ENCODE data around the gene NDNF.

The NDNF gene, protein sequence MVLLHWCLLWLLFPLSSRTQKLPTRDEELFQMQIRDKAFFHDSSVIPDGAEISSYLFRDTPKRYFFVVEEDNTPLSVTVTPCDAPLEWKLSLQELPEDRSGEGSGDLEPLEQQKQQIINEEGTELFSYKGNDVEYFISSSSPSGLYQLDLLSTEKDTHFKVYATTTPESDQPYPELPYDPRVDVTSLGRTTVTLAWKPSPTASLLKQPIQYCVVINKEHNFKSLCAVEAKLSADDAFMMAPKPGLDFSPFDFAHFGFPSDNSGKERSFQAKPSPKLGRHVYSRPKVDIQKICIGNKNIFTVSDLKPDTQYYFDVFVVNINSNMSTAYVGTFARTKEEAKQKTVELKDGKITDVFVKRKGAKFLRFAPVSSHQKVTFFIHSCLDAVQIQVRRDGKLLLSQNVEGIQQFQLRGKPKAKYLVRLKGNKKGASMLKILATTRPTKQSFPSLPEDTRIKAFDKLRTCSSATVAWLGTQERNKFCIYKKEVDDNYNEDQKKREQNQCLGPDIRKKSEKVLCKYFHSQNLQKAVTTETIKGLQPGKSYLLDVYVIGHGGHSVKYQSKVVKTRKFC

DNA sequence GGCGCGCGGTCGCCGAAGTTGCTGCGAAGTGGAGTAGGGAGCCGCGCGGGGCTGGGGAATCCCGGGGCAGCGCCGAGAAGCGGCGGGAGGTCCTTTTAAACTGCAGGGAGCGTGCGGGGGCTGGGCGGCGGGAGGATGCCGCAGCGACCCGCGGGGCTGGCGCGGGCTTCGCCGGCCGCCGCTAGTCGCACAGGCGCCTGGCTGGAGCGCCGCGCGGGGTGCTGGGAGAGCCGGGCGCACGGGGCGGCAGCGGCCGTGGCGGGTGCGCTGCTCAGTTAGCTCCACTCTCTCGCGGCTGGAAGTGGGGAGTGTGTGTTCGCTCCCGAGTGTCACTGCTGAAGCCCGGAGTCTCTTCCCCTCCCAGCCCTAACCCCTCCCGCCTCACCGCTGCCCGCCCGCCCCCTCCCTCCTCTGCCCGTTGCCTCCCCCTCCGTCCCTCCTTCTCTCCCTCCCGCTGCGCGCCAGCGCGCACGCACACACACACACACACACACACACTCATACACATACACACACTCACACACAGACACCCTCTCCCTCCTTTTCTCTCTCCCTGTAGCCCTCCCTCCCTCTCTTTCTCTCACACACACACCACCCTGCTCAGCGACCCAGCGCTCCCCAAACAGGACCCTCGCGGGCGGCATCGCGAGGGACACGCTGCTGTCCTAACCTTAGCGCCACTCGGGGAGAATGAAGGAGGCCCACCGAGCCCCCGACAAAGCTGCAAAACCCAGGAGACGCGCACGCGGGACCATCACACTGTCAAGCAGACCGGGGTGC is at the start of gene NDNF:
TSS of gene NDNF (minus strand) at position 312 of the 780 bp plus-strand sequence. CDS start 26,698 bp downstream, outside the sequence.
- no peak for DNase-seq (ENCODE audit: low read depth in 2 of 2, low spot score in 1 of 2)

DNA sequence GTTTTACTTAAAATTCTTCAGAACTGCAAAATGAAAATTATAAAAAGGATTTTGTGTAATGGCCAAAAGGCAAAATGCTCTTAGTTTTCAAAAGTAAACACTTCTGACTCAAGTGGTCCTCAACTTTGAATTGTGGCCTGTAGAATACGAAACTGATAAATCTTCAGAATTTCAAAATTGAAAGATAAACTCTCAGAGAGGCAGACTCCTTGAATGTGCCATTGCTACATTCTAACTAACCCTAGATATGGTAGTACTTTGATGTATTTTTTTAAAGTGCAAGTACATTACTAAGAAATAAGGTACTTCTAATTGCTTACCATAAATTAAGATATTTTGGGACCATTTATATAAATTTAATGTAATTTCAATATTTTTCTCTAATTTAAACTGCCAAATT is 47.4 kb upstream of the NDNF start:
- DNase-seq (ENCODE audit: low read depth in 2 of 2, low spot score in 1 of 2) = no peak

DNA sequence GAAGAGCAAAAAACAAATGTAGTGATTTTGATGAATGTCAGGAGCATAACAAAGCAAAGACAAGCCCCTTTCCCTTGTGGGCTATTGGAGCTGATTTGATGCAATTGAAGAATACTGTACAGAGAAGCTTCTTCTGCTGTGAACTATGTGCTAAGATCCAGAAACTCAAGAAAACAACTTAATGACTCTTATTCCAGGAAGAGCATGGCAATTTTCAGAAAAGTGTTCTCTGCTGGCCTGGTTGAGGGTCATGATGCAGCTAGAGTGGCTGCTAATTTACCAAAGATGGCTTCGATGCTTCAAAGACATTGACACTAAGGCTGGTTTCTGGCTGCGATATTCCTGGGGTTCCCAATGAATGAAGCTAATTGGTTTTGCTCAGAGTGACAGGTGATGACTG is 46.0 kb upstream of the NDNF start:
- DNase-seq (ENCODE audit: low read depth in 2 of 2, low spot score in 1 of 2) = no peak

DNA sequence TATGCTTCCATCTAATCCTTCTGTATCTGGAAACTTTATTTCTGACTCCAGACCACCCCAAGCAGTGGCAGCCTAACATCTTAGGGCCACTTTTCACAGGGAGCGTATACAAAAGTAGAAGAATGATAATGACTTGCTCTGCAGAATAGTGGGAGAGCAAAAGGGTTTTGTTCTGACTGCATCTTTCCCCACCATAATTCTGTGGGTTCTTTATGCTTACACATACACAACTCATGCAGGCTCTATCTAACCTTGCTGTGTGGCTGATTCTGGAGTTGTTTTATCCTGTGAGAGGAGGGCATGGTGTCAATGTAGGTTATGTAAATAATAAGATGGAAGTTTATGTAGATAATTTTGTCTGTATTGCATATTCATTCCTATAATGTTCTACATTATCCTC is 42.4 kb upstream of the NDNF start:
- DNase-seq (ENCODE audit: low read depth in 2 of 2, low spot score in 1 of 2) = no peak

DNA sequence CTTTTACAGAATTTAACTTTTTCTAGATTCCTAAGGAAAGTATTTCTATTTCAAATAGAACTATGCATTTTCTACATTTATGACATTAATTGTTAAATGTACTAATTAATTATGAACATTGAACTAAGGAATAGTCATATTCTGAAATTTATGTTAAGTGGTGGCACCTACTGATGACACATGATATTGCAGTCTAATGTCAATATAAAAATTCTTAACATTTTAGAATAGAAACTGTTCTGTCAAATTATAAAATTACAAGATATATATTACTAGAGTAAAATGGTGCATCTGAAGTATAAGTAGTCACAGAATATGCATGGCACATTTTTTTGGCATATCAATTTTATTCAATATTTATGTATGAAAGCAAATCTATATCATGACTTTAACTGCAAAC is 40.2 kb upstream of the NDNF start:
- DNase-seq (ENCODE audit: low read depth in 2 of 2, low spot score in 1 of 2) = no peak

DNA sequence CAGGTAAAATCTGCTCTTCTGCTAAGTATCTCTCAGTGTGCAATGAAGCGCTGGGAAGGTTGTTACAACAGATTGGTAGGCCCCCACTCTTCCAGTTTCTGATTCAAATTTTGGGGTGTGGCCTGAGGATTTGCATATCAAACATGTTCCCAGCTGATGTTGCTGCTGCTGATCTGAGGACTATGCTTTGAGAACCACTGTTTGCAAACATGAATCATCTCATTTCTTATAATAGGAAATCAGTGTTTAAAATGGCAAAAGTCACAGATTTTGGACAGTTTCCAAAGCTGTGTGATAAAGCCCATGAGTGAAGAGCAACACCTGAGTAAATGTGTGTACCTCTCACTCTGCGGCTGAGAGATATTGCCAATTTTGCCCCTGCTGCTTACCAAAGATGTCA is 36.2 kb upstream of the NDNF start:
- DNase-seq (ENCODE audit: low read depth in 2 of 2, low spot score in 1 of 2) = no peak

DNA sequence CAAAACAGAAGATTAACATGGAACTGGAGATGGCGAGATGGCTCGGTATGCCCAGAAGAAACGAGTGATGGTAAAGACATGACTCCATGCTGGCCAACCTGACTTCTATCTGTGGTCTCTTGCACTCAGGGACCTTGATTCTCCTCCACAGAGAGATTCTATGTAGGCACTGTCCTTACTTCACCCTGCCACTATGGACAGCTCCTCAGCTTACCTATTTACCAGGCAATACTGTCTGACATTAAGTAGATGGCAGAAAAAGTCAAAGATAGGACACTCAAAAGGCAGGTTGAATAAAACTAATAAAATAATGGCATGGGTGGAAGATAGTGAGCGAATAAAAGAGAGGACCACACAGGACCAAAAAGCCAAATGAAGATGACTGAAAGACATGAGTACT is 35.2 kb upstream of the NDNF start:
- DNase-seq (ENCODE audit: low read depth in 2 of 2, low spot score in 1 of 2) = no peak

DNA sequence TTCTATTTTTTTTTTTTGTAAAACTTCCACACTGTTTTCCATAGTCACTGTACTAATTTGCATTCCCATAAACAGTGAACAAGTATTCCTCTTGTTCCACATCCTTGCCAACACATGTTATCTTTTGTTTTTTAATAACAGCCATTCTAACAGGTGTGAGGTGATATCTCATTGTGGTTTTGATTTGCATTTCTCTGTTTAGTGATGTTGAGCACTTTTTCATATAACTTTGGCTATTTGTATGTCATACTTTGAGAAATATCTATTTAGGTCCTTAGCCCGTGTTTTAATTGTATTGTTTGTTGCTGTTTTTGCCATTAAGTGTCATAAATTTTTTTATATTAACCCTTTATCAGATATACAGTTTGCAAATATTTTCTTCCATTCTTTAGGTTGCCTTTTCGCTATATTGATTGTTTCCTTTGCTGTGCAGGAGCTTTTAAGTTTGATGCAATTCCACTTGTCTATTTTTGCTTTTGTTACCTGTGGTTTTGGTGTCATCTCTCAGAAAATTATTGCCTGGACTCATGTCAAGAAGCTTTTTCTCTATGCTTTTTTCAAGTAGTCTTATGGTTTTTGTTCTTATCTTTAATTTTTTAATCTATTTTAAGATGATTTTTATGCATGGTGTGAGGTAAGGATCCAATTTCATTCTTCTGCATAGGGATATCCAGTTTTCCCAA is 27.9 kb upstream of the NDNF start:
- no peak for DNase-seq (ENCODE audit: low read depth in 2 of 2, low spot score in 1 of 2)

DNA sequence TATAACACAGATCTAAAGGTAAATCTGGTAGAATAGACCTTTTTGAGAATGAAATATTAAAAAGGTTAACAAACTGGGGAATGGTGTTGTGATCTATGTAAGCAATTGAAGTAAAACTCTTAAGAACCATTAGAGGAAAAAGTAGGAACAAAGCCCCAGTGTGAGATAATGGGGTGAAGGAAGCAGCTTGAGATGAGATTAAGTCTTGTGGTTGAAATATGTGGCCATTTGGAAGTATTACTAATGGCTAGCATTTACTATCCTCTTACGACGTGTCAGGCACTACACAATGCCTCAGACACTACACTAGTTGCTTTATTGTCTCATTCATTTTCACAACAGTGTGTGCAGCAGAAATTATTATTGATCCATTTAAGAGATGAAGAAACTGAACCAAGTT is 25.9 kb upstream of the NDNF start:
- DNase-seq (ENCODE audit: low read depth in 2 of 2, low spot score in 1 of 2) = no peak

DNA sequence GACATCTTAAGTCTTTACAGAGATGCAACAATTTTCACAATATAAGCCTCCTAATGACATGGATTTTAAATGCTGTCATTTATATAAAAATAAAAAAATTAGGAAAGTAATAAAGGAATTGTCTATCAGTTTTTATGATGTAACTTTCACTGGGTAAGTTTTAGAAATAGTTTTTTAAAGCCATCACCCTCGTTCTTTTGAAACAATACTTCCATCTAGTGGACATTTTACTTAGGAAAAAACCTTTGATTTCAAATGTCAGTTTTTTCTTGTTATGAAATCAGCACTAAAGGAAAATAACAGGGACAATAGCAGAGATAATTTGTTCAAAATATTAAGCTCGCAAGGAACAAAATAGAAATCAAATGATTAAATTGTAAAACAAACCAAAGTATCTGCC is 24.3 kb upstream of the NDNF start:
- no peak for DNase-seq (ENCODE audit: low read depth in 2 of 2, low spot score in 1 of 2)

DNA sequence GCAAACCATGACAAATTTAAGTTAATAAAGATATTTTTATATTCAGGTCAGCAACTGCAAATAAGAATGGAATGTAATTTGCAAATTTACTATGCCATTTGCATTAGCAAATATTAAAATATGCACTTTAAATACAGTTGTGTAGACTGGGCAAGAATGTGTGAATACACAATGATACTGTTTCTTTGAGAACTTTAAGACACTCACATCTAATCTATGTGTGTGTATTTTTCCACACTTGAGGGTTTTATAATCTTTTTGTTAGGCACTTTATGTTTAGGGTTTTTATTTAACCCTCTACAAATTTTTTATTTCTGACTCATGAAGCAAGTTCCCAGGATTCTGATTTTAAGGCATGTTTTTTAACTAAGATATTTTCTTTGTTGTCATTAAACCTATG is 23.9 kb upstream of the NDNF start:
- DNase-seq (ENCODE audit: low read depth in 2 of 2, low spot score in 1 of 2) = no peak

DNA sequence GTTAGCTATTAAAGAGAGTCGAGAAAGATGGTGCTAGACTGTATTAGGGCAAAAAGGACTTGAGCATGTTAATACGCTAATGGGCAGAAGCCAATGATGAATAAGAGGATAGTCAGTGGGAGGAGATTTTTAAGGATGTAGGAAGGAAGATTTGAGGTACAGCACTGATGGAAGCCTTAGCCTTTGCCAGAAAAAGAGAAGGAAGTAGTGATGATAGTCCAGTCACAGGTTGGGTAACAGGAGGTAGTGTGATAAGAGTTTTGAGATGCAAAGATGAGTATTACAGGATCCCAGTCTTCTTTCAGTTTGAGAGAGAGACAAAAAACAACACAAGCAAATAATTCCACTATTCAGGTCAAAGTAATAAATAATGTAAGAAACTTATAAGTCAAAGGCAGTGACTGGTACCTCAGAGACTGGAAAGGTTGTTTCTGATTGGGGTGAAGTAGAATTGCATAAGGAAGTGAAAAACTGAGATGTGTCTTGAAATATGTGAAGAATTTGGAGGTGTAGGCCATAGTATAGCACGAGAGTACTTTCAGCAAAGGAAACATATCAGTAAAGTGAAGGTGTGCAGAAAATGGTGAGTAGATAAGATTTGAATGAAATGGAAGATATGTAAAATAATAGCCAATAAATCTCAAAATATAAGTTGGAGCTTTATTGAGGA is 22.1 kb upstream of the NDNF start:
- no peak for DNase-seq (ENCODE audit: low read depth in 2 of 2, low spot score in 1 of 2)

DNA sequence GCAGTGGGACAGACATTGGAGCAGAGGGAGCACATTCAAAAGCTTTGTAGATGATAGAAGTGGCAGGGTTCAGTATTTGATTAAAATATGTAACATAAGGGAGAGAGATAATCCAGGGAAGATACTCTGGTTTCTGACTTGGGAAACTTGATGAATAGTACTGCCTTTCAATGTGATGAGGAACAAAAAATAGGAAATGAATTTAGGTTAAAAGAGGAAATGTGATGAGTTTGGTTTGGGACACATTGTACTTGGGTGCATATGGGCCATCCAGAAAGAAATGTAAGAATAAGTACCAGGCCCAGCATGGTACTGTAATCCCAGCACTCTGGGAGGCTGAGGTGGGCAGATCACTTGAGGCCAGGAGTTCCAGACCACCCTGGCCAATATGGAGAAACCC is 20.9 kb upstream of the NDNF start:
- DNase-seq (ENCODE audit: low read depth in 2 of 2, low spot score in 1 of 2) = no peak

DNA sequence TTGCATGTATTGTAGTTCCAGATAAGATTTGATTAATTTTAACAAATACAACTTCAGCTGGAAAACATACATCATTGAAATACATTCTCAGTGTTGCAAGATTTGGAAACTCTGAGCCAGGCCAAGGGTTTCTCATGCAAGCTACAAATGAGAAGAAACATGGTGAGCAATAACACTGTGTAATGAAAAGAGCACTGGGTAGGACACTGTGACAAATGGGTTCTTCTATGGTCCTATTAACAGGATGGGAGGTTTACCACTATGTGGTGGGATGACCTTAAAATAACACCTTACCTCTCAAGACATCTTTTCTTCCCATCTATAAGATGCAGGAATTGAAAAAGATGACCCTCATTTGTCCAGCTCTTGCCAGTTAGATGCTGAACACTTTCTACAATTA is 19.6 kb upstream of the NDNF start:
- no peak for DNase-seq (ENCODE audit: low read depth in 2 of 2, low spot score in 1 of 2)

DNA sequence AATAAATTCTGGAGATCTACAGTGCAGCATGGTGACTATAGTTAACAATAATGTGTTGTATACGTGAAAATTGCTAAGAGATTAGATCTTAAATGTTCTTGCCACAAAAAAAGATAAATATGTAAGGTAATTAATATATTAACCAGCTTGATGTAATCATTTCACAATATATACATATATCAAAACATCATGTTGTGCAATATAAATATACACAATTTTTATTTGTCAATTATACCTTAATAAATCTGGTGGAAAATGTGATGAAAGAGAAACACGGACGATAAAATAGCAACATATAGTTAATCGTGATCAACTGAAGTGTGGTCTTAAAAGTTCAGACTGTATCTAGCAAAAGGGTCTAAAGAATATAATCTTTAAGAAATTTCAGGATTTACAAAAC is 16.5 kb upstream of the NDNF start:
- no peak for DNase-seq (ENCODE audit: low read depth in 2 of 2, low spot score in 1 of 2)

DNA sequence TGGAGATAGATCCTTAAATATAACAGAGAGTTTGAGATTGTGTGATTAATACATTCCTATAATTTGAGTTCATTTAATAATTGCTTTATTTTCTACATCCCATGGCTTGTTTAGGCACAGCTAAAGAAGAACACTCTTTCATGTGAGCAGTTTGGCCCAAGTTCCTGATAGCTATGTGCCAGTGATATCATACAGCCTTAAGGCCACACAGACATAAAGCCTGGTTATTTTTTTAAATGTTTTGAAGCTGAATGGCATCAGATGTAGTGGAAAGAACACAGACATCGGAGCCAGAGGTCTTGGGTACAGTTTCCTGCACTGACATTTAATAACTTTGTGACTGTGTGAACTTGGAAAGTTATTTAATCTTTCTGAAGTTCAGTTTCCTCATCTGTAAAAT is 7.0 kb upstream of the NDNF start:
- DNase-seq (ENCODE audit: low read depth in 2 of 2, low spot score in 1 of 2) = no peak

DNA sequence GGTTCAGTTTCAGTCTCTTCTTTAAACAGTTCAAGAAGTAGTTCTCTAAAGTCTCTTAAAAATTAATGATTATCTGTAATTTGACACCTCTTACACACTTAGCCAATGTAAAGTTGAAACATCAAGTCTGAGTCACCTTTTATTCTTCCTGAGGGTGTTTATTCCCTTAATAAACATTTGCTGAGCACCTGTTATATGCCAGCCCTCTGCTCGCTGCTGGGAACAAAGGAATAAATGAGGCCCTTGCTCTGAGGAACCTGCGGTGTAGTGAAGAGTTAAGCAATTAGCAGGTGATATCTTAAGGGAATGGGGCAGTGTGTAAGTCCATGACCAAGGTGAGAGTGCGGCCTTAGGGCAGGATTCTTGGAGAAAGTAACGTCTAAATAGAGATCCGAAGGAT is 5.2 kb upstream of the NDNF start:
- DNase-seq (ENCODE audit: low read depth in 2 of 2, low spot score in 1 of 2) = no peak

DNA sequence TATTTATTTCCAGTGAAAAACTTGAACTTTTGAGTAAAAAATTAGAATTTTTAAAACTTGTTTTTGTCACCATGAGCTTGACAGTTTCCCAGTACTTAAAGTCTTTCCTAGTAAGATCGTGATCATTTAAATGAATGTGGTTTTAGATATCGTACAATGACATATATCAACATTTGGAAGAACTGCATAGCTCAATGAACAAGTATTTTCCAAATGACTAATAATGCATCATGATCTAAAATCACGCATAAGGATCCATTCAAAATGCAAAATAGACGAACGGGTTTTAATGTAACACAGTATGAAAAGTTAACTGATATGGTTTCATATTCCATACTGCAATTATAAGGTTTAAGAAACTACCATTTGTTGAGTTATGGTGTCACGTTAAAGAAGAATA is 4.1 kb upstream of the NDNF start:
- no peak for DNase-seq (ENCODE audit: low read depth in 2 of 2, low spot score in 1 of 2)

DNA sequence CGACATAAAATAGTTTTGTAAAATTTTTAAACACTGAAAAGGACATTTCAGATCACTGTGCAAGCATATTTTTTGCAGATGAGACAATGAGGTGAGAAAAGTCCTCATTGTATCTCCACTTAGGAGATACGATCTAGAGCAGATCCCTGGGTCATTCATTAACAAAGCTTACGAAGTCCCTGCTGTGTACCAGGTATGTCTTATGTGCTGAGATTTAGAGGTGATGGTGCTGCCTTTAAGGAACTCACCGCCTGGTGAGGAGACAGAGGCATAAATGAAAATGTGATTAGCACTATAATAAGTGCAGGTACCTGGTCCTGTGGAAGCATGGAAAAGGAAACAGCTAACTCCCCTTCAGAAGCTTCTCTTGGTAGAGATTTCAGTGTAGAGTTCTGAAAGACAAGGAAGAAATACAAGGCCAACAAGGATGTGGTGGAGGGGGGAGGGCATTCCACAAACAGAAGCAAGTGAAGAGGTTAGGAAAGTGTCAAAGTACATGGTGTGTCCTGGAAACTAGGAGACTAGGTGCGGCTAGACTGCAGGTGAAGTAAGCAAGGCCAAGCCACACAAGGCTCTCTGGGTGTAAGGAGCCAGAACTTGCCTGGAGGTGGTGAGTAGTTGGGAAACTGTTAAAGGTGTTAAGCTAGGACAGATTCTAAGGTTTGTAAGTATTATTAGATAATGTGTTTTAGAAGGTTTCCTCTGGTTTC is 1.5 kb upstream of the NDNF start:
- no peak for DNase-seq (ENCODE audit: low read depth in 2 of 2, low spot score in 1 of 2)

DNA sequence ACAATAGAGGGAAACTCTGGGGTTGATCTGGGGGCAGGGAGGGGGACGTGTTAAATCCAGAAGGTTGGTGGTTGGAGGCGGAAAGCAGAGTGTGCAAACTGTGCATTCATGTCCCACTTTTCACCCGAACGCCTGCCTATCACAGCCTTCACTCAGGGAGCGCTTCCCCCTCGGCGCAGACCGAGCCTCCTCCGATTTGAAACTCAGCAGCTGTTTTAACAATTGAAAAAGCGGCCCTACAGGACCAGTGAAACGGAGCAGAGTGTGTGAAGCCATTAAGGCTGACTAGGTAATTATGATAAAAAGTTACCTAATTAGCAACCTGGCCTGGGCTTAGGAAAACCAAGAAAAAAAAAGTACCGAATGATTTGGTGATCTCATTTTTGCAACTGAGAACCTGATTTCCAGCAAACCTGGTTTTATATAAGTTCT is 685 bp upstream of the NDNF start:
- no peak for DNase-seq (ENCODE audit: low read depth in 2 of 2, low spot score in 1 of 2)

All from stimulated activated CD8-positive, alpha-beta memory T cell treated with anti-CD3 and anti-CD28 coated beads, Interleukin-4, amount 100 ng/mL, for 1 hour (primary cell).